Globus pallidus (tissue), 1 donor: Measurements from ENCODE around the gene GMEB2.
"Not testable (repeated sequence)": the region's sequence is repeated elsewhere in the genome, so short reads cannot be mapped to it uniquely, and the experiment has no call there.

Experiments used
- DNase-seq: peaks from one replicate; pipeline ENCODE4 v3.0.0-alpha.2; 2015; ENCODE audit warnings: low spot score

GMEB2 gene

GRCh38 chr20:63636752-63637628 lies 10.1 kb upstream of the GMEB2 start:
- DNase-seq, result no peak

GRCh38 chr20:63635431-63636141 lies 8.7 kb upstream of the GMEB2 start:
- DNase-seq, result no peak

- no peak for DNase-seq
Measured at GRCh38 chr20:63633732-63634131, 6.8 kb upstream of the GMEB2 start.

GRCh38 chr20:63631426-63631825 lies 4.5 kb upstream of the GMEB2 start:
- DNase-seq, result not testable (repeated sequence)

GRCh38 chr20:63630956-63631355 lies 4.1 kb upstream of the GMEB2 start:
- DNase-seq, result not testable (repeated sequence)

- DNase-seq, result no peak
Measured at GRCh38 chr20:63628246-63628975, 1.5 kb upstream of the GMEB2 start.

- DNase-seq, result no peak
Measured at GRCh38 chr20:63627751-63628245, 897 bp upstream of the GMEB2 start.

- DNase-seq, result peak; percentile 90
Measured at GRCh38 chr20:63627129-63627750, 339 bp upstream of the GMEB2 start.

GRCh38 chr20:63625771-63626423 lies 1.0 kb downstream of the GMEB2 start:
- no peak for DNase-seq

GRCh38 chr20:63624486-63624885 lies 2.4 kb downstream of the GMEB2 start:
- no peak for DNase-seq

GRCh38 chr20:63622732-63623131 lies 4.2 kb downstream of the GMEB2 start:
- no peak for DNase-seq

- no peak for DNase-seq
Measured at GRCh38 chr20:63622096-63622495, 4.8 kb downstream of the GMEB2 start.

- no peak for DNase-seq
Measured at GRCh38 chr20:63620991-63621390, 5.9 kb downstream of the GMEB2 start.

GRCh38 chr20:63619505-63619904 lies 7.4 kb downstream of the GMEB2 start:
- no peak for DNase-seq

- no peak for DNase-seq
Measured at GRCh38 chr20:63619086-63619485, 7.8 kb downstream of the GMEB2 start.

GRCh38 chr20:63618291-63618980 lies 8.5 kb downstream of the GMEB2 start:
- no peak for DNase-seq

GRCh38 chr20:63617876-63618265 lies 9.0 kb downstream of the GMEB2 start:
- no peak for DNase-seq

GRCh38 chr20:63617092-63617875 lies 9.6 kb downstream of the GMEB2 start:
- no peak for DNase-seq

GRCh38 chr20:63613863-63614594 lies 12.9 kb downstream of the GMEB2 start:
- DNase-seq, result not testable (repeated sequence)
